T47D (cell line): Measurements from ENCODE around the gene TMEM127.

Source experiments
- DNase-seq, 2 experiments: peaks; one replicate each; pipeline versions ENCODE4 v3.0.0 to v3.0.0-alpha.2; 2011 to 2012; ENCODE audit warnings: low read depth in 1 of 2, low spot score in 1 of 2
- JUND ChIP-seq: IDR thresholded peaks from 2 replicates; pipeline ENCODE4 v1.6.1; 2012; ENCODE audit warnings: low read depth
- in situ Hi-C: cut with HindIII; loops from 2 replicates; pipeline ENCODE4 v1.10.0; 2016; ENCODE audit warnings: low sequenced_read_pairs, low pct_unique_long_range_greater_than_20kb

The TMEM127 gene

DNA sequence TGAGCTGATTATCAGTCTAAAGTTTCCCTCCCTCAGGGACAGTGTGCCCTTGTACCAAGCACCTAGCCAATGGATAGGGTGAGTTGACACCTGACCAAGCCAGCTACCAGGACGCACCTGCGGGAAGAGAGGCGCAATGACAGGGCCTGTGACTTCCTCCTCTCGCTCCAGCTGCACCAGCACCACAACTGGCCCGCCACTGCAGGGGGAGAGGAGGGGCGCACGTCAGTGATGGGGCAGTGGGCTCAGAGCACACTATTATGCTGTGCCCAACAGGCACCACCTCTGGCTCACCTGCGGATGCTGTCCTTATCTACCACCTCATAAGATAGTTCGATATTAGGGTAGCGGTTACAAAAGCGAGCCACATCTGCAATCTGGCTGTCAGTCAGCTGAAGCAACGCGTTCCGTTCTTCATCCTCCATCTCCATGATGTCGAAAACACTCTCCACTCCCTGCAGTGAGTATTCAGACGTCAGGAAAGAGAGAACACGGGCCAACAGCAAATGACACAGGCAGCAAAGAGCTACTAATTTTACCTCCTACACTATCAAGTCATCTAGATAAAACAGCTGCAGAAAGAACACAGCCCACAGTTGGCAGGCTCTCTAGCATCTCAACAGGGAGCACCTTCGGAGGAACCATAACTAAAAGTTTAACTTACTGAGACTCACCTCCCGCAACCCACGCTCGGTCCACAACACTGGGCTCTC is 11.1 kb upstream of the TMEM127 start:
- TF ChIP-seq JUND: no peak
- DNase-seq: no peak
- in situ Hi-C loops: no loop called here

DNA sequence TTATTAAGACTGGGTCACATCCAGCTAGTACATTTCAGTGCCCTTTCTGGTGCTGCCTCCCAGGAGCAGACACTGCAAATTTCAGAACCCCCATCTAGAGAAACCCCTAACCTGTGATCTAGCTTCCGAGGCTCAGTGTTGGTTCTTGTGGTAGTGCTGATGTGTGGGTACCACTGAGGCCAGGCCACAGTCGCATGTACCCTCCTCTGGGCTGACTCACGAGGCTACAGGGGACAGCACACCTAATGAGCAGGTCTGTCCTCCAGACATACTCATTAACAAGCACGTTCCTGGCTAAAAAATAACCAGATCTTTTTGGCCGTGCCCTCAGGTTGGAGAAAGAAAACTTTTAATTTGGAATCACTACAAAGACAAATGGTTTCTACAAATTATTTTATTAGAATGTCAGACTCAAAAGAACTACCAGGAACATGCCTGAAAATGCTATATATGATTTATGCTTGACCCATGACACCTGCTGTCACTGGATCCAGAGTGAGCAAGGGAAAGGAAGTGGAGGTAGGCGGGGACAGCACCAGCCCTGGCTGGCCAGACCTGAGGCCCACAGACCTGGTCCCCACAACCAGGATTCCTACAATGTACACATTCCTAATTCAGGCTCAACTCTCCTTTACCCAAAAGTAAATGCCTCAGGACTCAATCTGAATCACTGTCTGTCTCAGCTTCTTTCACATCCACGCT is 8.7 kb upstream of the TMEM127 start:
- TF ChIP-seq JUND: no peak
- no peak for DNase-seq
- in situ Hi-C loops: no loop called here

- in situ Hi-C loops: no loop called here
- TF ChIP-seq JUND: no peak
- DNase-seq: no peak
Measured at GRCh38 chr2:96273763-96274162, 8.0 kb upstream of the TMEM127 start.

DNA sequence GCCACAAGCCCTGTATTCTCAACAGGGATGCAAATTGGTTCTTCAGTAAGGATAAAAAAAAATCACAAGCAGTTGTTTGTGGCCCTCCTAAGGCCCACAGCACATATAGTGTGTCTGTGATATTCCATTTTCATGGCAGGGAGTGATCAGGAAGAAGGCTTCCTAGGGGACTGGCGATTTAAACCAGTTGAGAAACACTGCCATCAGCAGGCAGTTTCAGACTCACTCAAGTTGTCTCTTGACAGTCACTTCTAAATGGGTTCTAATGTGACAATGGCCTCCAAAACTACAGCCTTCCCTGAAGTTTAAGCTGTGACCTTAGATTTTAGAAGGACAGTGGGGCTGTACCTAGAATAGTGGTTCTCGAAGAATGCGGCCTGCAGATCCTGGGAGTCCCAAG is 6.2 kb upstream of the TMEM127 start:
- TF ChIP-seq JUND: no peak
- DNase-seq: peak in 1 of 2 experiments; percentile 15
- in situ Hi-C loops: no loop called here

- no peak for TF ChIP-seq JUND
- DNase-seq: peak in 1 of 2 experiments; percentile 35
- in situ Hi-C loops: no loop called here
Measured at GRCh38 chr2:96267159-96267971, 1.6 kb upstream of the TMEM127 start.

GRCh38 chr2:96265349-96265839 is 403 bp downstream of the TMEM127 start:
- in situ Hi-C loops: no loop called here
- peak; percentile 30 to 32 for DNase-seq
- TF ChIP-seq JUND: no peak

GRCh38 chr2:96264656-96265348 is 995 bp downstream of the TMEM127 start:
- in situ Hi-C loops: no loop called here
- peak in 1 of 2 experiments; percentile 13 for DNase-seq
- no peak for TF ChIP-seq JUND

DNA sequence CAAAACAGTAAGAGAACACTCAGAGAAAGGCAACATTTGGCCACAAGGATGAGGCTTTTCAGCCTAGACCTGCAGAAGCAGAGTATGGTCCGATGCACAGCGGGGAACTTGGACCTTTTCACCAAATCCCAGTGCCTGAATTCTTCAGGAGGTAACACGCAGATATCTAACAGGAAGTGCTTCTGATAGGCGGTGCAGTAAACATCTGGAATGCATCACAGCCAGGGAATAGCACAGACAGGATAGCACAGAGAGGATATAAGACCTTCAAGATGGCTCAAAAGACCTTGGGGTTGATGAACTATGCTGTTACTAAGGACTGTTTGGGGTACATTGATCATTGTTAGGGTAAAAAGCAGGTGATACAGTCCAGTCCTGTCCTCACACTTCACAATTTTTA is 1.7 kb downstream of the TMEM127 start:
- in situ Hi-C loops: no loop called here
- no peak for DNase-seq

DNA sequence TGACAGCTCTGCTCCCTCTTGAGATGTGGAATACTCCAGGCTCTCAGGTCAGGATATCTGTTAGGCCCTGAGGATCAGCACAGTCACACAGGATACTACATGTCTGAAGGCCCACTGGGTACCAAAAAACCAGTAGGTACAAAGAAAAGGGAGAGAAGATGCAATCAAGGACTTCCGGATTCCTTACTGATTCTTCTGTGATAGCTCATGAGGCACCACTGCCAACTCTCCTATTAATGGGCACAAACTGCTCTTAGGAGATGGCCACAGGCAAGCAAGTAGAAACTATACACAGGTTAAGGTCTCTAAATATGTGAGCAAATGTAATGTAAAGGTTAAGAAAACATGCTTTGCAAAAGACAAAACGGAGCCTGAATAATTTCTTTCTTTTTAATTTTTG is 3.5 kb downstream of the TMEM127 start:
- no peak for TF ChIP-seq JUND
- in situ Hi-C loops: no loop called here
- DNase-seq: no peak

More for the DNA sequence above, 1.7 kb downstream of the TMEM127 start:
- no peak for TF ChIP-seq JUND

DNA sequence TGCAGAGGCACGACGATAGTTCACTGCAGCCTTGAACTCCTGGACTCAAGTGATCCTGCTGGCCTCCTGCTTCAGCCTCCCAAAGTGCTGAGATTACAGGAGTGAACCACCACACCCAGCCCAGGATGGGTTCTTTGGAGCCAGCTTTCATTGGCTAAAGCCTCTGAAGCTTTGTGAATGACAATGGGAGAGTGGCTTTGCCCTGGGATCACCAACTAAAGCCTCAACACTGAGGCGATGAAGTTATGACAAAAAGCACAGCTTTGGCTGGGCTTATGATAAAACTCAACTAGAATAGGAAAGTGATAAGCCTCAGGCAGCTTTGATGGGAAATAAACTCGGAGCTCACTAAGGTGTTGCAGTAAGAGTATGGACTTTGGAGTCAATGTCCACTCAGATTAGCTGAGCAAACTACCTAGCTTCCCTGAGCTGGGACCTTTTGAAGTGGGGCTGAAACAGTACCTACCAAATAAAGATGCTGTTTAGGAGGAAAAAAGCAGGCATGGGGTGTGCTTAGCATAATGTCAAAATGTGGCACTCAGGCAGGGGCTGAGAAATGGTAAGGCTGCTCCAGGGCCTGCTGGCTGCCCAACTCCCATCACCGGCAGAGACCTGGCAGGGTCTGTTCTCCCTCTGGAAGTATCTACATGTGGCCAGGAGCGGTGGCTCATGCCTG is 4.3 kb downstream of the TMEM127 start:
- in situ Hi-C loops: no loop called here
- DNase-seq: no peak
- no peak for TF ChIP-seq JUND

DNA sequence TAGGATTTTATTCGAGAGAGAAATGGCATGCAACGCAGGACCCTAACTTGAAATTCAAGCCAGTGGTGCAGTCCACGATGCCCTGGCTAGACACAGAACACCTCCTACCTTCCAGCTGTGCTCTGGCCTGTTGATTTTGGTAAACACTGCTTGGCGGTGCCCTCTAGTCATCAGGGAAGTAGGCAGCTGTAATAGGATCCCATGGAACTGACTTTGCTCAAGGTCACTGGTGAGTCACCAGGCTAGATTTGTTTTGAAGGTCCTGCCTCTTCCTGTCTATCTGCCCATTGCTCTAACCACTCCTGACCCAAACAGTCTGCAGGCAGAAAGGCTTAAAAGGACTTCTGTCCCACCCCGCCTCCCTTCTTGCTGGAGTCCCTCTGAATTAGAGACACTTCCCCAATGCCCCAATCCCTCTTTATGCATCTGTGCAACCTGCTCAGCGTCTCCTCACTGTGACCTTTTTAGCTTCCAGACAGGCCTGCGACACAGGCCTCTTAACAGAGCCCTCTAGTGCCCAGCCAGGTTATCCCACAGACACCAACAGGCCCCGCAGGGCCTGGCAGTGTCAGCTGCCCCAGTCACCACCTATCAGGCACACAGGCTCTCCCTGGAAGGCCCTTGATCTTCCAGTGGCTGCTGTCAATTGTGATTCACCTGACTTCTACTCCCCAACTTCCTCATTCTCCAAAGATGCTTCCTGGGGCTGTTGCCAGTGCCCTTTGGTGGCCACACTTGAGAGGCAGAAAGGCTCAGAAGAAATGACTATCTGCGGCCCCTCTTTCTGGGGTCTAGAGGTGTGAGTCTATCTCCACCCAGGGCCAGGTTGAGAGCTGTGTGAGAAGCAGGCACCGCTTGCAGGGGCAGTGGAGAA is 5.2 kb downstream of the TMEM127 start:
- in situ Hi-C loops: no loop called here
- DNase-seq: peak; percentile 54 to 72
- TF ChIP-seq JUND: no peak
